ENCODE measurements around the gene BDH2. TPM values are rescaled to one million over a fixed set of nuclear protein-coding genes. Genes with fewer than 3 reads are reported as not detected.

Gene BDH2
- total RNA-seq, 3 donors from 2014 or later (not counting 1 experiment from before 2014, with no cell fraction given): 12.1 to 16.6 (median 15.9) TPM

DNA sequence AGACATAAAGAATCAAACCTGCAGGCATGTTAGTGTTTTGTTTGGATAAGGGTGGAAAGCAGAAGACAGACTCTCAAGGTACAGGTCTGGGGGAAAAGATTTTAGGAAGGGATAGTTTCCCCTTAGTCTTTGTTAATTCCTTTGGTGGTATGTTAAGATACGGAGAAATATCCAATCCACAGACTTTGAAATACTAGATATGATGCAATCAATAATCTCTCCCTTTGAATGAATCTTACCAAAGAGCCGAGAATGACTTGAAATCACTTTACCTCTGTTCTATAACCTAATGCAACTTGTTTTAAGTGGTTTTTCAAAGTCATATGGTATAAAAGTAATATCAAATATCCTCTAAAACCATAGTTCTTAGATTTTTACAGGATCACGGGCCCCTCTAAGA is 5.3 kb upstream of the BDH2 start:
- Histone ChIP-seq H3K4me1 (ENCODE audit: control insufficient read depth, insufficient read depth, low read length) (no peaks in the 10 kb centered on the region), H3K36me3 (ENCODE audit: control insufficient read depth, insufficient read depth, low read length) (no peaks in the 10 kb centered on the region), H3K9me3 (ENCODE audit: control insufficient read depth, insufficient read depth, low read length) (no peaks in the 10 kb centered on the region), H3K4me3 (ENCODE audit: low read length) (no peak overlapping the region), H3K27me3 (ENCODE audit: control insufficient read depth, insufficient read depth, low read length) (no peaks in the 10 kb centered on the region), H3K27ac (ENCODE audit: low read length) (no peak overlapping the region)
- no peaks in the 10 kb centered on the region for H3K27me3 Mint-ChIP-seq (ENCODE audit: low read depth in 2 of 2)
- DNase-seq (no peak), ATAC-seq (no peak)
- H3K36me3 Mint-ChIP-seq: no peaks in the 10 kb centered on the region
- TF ChIP-seq, protein P1, sequence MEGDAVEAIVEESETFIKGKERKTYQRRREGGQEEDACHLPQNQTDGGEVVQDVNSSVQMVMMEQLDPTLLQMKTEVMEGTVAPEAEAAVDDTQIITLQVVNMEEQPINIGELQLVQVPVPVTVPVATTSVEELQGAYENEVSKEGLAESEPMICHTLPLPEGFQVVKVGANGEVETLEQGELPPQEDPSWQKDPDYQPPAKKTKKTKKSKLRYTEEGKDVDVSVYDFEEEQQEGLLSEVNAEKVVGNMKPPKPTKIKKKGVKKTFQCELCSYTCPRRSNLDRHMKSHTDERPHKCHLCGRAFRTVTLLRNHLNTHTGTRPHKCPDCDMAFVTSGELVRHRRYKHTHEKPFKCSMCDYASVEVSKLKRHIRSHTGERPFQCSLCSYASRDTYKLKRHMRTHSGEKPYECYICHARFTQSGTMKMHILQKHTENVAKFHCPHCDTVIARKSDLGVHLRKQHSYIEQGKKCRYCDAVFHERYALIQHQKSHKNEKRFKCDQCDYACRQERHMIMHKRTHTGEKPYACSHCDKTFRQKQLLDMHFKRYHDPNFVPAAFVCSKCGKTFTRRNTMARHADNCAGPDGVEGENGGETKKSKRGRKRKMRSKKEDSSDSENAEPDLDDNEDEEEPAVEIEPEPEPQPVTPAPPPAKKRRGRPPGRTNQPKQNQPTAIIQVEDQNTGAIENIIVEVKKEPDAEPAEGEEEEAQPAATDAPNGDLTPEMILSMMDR (IDR thresholded peaks at IDR 0.05): no peak
- no peaks in the 10 kb centered on the region for H3K9me3 Mint-ChIP-seq
- no peak overlapping the region for H3K27ac Mint-ChIP-seq
- peaks cover 0 to 3% of the 10 kb centered on the region in 2 donors for H3K4me1 Mint-ChIP-seq
- 100% methylated on average over 1 of the region's 3 CpGs for WGBS (ENCODE audit: insufficient coverage)
- intact Hi-C loops (cut with micrococcal nuclease): no loop called here
- no peak overlapping the region for H3K4me3 Mint-ChIP-seq

DNA sequence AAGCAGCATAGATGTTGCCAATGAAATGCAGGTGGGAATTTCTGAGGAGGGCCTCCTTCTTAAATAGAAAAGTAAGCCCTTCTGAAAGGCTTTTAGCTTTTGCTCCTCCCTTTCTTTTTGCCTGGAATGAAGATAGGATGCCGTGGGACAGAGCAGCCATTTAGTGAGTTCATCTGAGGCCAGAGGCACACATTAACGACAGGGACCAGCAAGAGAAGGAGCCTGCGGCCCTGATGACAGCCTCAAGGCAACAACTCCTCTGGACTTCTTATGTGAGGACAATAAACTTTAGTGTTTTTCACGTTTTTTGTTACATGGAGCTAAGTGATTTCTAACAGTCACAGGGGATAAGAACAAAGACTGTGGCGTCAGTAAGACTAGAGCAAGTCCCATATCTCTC is 1.1 kb upstream of the BDH2 start:
- DNase-seq: no peak
- Mint-ChIP-seq H3K4me3 (no peak overlapping the region), H3K27me3 (ENCODE audit: low read depth in 2 of 2) (no peaks in the 10 kb centered on the region), H3K9me3 (no peaks in the 10 kb centered on the region), H3K27ac (no peak overlapping the region), H3K36me3 (no peaks in the 10 kb centered on the region), H3K4me1 (peaks cover 19 to 26% of the 10 kb centered on the region in 2 donors)
- Histone ChIP-seq H3K27ac (ENCODE audit: low read length) (no peak overlapping the region), H3K4me1 (ENCODE audit: control insufficient read depth, insufficient read depth, low read length) (peaks cover 7% of the 10 kb centered on the region), H3K36me3 (ENCODE audit: control insufficient read depth, insufficient read depth, low read length) (no peaks in the 10 kb centered on the region), H3K27me3 (ENCODE audit: control insufficient read depth, insufficient read depth, low read length) (no peaks in the 10 kb centered on the region), H3K9me3 (ENCODE audit: control insufficient read depth, insufficient read depth, low read length) (no peaks in the 10 kb centered on the region), H3K4me3 (ENCODE audit: low read length) (no peak overlapping the region)
- no peak for ATAC-seq
- 85% methylated on average over 5 of the region's 5 CpGs for WGBS (ENCODE audit: insufficient coverage)
- intact Hi-C loops (cut with micrococcal nuclease): no loop called here
- TF ChIP-seq, protein P1 (IDR thresholded peaks at IDR 0.05): no peak

DNA sequence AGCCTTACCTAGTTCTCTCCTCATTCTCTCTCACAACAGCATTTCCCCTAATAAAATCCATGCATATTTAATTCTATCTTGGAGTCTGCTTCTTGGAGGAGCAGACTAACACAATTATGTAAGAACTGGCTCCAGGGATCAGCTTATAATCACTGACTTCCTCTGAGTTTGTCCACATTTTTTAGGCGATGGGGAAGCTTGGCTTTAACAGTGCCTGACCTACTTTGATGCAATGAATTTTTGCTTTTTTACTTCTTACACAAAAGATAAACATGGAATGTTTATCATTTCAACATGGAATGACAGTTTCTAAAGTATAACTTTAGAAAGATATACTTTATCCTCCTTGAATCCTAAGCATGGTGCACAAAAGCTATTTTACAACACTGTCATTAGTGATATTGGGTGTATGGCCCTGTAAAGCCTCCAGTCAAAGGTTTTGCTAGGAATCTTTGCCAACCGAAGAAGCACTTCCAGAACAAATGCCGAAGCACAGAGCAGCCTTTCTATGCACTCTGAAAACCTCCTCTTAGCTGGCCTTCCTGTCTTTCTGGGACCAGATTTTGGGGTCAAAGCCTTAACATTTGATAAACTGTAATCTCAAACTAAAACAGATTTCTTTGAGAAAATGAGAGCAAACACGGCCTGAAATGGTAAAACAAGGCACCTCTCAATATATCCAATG is 736 bp downstream of the BDH2 start:
- intact Hi-C loops (cut with micrococcal nuclease): loop anchor here (1.0 to 10.0 kb wide), 4 partner anchors 52 to 754 kb away; partner anchors contain the start of gene SLC39A8
- peaks cover 19 to 26% of the 10 kb centered on the region in 2 donors for H3K4me1 Mint-ChIP-seq
- H3K27ac ChIP-seq (ENCODE audit: low read length): peak overlapping the region; percentile 13

More for the DNA sequence above, 736 bp downstream of the BDH2 start:
- Histone ChIP-seq H3K4me1 (ENCODE audit: control insufficient read depth, insufficient read depth, low read length) (peaks cover 7% of the 10 kb centered on the region), H3K36me3 (ENCODE audit: control insufficient read depth, insufficient read depth, low read length) (no peaks in the 10 kb centered on the region), H3K27me3 (ENCODE audit: control insufficient read depth, insufficient read depth, low read length) (no peaks in the 10 kb centered on the region), H3K4me3 (ENCODE audit: low read length) (peak overlapping the region; percentile 34), H3K9me3 (ENCODE audit: control insufficient read depth, insufficient read depth, low read length) (no peaks in the 10 kb centered on the region)
- 44% methylated on average over 4 of the region's 4 CpGs for WGBS (ENCODE audit: insufficient coverage)
- DNase-seq (peak in 1 of 2 donors; percentile 12), ATAC-seq (no peak)
- peak overlapping the region; percentile 90 for H3K27ac Mint-ChIP-seq
- no peaks in the 10 kb centered on the region for H3K36me3 Mint-ChIP-seq
- no peaks in the 10 kb centered on the region for H3K27me3 Mint-ChIP-seq (ENCODE audit: low read depth in 2 of 2)
- TF ChIP-seq, protein P1 (IDR thresholded peaks at IDR 0.05): no peak
- no peaks in the 10 kb centered on the region for H3K9me3 Mint-ChIP-seq
- peak overlapping the region; percentile 99 for H3K4me3 Mint-ChIP-seq
